Cardiac fibroblast (primary cell): ENCODE measurements around the gene ZNF311.
"Not testable (repeated sequence)": the region's sequence is repeated elsewhere in the genome, so short reads cannot be mapped to it uniquely, and the experiment has no call there.

Experiments
- DNase-seq, 2 donors: peaks; one replicate each; pipeline versions ENCODE4 v3.0.0 to v3.0.0-alpha.2; 2010; ENCODE audit warnings: low read depth in 2 of 2
- H3K4me3 ChIP-seq, 2 donors: replicated peaks in 1 of 2; 1 replicate in 1 of 2; 2 replicates in 1 of 2; pipeline ENCODE4 v1.5.1; 2011; ENCODE audit warnings: low read depth in 2 of 2, low read length in 2 of 2, mild to moderate bottlenecking in 2 of 2, moderate library complexity in 1 of 2
- CTCF ChIP-seq: IDR thresholded peaks from one replicate; pipeline ENCODE4 v1.5.1; 2011; ENCODE audit warnings: low read depth, mild to moderate bottlenecking, low read length, inconsistent platforms

ZNF311 gene

GRCh38 chr6:28979679-28980078 lies 25.4 kb downstream of the ZNF311 start:
- no peak for TF ChIP-seq CTCF
- DNase-seq: no peak
- no peak overlapping the region for H3K4me3 ChIP-seq

GRCh38 chr6:28978959-28979561 lies 26.1 kb downstream of the ZNF311 start:
- no peak for TF ChIP-seq CTCF
- no peak overlapping the region for H3K4me3 ChIP-seq
- DNase-seq: peak in 1 of 2 donors; percentile 15

- no peak overlapping the region for H3K4me3 ChIP-seq
- DNase-seq: no peak
- no peak for TF ChIP-seq CTCF
These were observed 27.0 kb downstream of the ZNF311 start for GRCh38 chr6:28978133-28978491.

- H3K4me3 ChIP-seq: peak overlapping the region; percentile 28 to 43
- DNase-seq: peak; percentile 68 to 89
- no peak for TF ChIP-seq CTCF
These were observed 27.6 kb downstream of the ZNF311 start for GRCh38 chr6:28977341-28978132.

- no peak for DNase-seq
- no peak for TF ChIP-seq CTCF
- H3K4me3 ChIP-seq: no peak overlapping the region
These were observed 28.4 kb downstream of the ZNF311 start for GRCh38 chr6:28976677-28977076.

GRCh38 chr6:28974505-28974904 lies 30.6 kb downstream of the ZNF311 start:
- no peak for TF ChIP-seq CTCF
- H3K4me3 ChIP-seq: no peak overlapping the region
- no peak for DNase-seq

- not testable (repeated sequence) for DNase-seq, H3K4me3 ChIP-seq
These were observed 35.1 kb downstream of the ZNF311 start for GRCh38 chr6:28970056-28970455.
